CD4-positive, CD25-positive, alpha-beta regulatory T cell (primary cell): ENCODE data around the gene BANP. TPM values are rescaled to one million over a fixed set of nuclear protein-coding genes. Genes with fewer than 3 reads are reported as not detected.
"Not testable (repeated sequence)": the region's sequence is repeated elsewhere in the genome, so short reads cannot be mapped to it uniquely, and the experiment has no call there.

Experiments
- ATAC-seq, 2 donors: fragments of 150-1000 bp; cut with Tn5 transposase; one replicate each; pipeline ENCODE4 v1.10.0; 2021; ENCODE audit warnings: low read depth in 2 of 2, moderate number of reproducible peaks in 2 of 2, moderate library complexity in 1 of 2
- DNase-seq, 3 donors: peaks; one replicate each; pipeline versions ENCODE4 v3.0.0 to v3.0.0-alpha.2; 2012 to 2022; ENCODE audit warnings: mixed read lengths in 1 of 3
- H3K27ac ChIP-seq: one replicate; pipeline ENCODE4 v1.7.0; 2013; ENCODE audit warnings: mild to moderate bottlenecking, low read length; ENCODE audit not compliant: insufficient read depth, poor library complexity, severe bottlenecking
- H3K27me3 ChIP-seq: one replicate; pipeline ENCODE4 v1.7.0; 2013; ENCODE audit warnings: low read length; ENCODE audit not compliant: control insufficient read depth, insufficient read depth
- H3K36me3 ChIP-seq: one replicate; pipeline ENCODE4 v1.7.0; 2013; ENCODE audit warnings: mild to moderate bottlenecking, low read length, moderate library complexity; ENCODE audit not compliant: control insufficient read depth, insufficient read depth
- H3K4me1 ChIP-seq: 2 replicates; pipeline ENCODE4 v1.7.0; 2013; ENCODE audit warnings: mild to moderate bottlenecking, low read length; ENCODE audit not compliant: insufficient read depth, control insufficient read depth, poor library complexity, severe bottlenecking
- H3K4me3 ChIP-seq: one replicate; pipeline ENCODE4 v1.7.0; 2013; ENCODE audit warnings: low read depth, mild to moderate bottlenecking, low read length, moderate library complexity
- H3K9me3 ChIP-seq, 2 experiments: 1 replicate in 1 of 2; 2 replicates in 1 of 2; pipeline ENCODE4 v1.7.0; 2013; ENCODE audit warnings: low read length in 2 of 2, mild to moderate bottlenecking in 1 of 2, moderate library complexity in 1 of 2; ENCODE audit not compliant: control insufficient read depth in 2 of 2
- H3K27ac Mint-ChIP-seq, 3 donors: one replicate each; pipeline ENCODE4 v1.8.0; 2020 to 2022; ENCODE audit warnings: mild to moderate bottlenecking in 3 of 3, mixed read lengths in 3 of 3, moderate library complexity in 2 of 3
- H3K27me3 Mint-ChIP-seq: one replicate; pipeline ENCODE4 v1.8.0; 2022; ENCODE audit warnings: mild to moderate bottlenecking, mixed read lengths
- H3K36me3 Mint-ChIP-seq: one replicate; pipeline ENCODE4 v1.8.0; 2020; ENCODE audit warnings: mixed read lengths
- H3K4me1 Mint-ChIP-seq, 4 donors: one replicate each; pipeline ENCODE4 v1.8.0; 2020 to 2022; ENCODE audit warnings: mixed read lengths in 4 of 4, mild to moderate bottlenecking in 1 of 4
- H3K4me3 Mint-ChIP-seq, 4 donors: one replicate each; pipeline ENCODE4 v1.8.0; 2020 to 2022; ENCODE audit warnings: mild to moderate bottlenecking in 4 of 4, mixed read lengths in 4 of 4, moderate library complexity in 3 of 4
- H3K9me3 Mint-ChIP-seq, 7 donors: one replicate each; pipeline ENCODE4 v1.8.0; 2020 to 2022; ENCODE audit warnings: mixed read lengths in 7 of 7, mild to moderate bottlenecking in 3 of 7, moderate library complexity in 2 of 7
- polyA plus RNA-seq, 4 donors: library from polyadenylated mRNA; unstranded; fragments of 300-500 nt; fragmentation: Illumina TruSeq; gene quantifications; one replicate each; pipeline ENCODE4 v1.2.3, GENCODE V29; 2021
- total RNA-seq: library from RNA; stranded (reverse); gene quantifications from one replicate; pipeline ENCODE4 v1.2.3, GENCODE V29; 2022

The BANP gene
- total and polyA plus RNA-seq, 5 donors from 2014 or later = 20.4 to 114 (median 26.6) TPM

DNA sequence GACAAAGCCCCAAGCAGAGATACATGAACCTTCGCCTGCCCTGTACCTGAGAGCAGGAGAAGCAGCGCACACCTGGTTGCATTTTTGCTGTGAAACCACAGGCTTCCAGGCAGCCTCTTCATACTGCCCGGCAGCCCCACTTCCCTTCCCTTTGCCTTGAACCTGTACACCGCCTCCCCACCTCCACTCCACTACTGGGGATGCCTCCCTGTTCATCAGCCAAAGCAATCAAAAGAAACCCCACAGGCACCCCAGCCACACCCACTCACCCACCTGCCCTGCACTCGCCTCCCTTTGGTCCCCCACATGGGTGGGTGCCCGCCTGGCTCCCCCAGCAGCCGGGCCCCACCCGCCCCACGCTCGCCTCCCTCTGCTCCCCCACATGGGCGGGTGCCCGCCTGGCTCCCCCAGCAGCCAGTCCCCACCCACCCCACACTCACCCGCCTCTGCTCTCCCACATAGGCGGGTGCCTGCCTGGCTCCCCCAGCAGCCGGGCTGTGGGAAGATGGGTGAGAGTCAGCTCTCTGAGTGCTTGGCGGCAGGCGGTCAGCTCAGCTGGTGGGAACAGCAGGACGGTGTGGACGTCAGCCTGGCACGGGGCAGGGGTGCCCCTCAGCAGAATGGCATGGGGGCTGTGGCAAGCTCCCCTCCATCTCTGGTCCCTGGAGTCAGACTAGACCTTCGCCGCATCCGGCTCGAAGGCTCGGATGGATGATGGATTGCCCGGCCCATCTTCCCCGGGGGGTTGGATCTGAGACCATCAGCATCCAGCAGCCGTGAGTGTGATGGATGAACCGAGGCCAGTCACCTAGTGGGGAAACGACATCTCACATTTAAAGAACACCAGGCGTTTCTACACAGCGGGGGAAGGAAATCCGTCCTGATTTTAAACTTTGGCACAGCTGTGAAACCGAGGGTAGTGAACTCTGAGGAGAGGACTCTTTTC, 135.6 kb downstream of the BANP start:
- H3K27ac Mint-ChIP-seq = peak overlapping the region in 1 of 3 donors; percentile 38
- ATAC-seq = no peak
- no peak overlapping the region for H3K4me3 Mint-ChIP-seq

GRCh38 chr16:88087517-88087877, 136.3 kb downstream of the BANP start:
- ATAC-seq (no peak), DNase-seq (no peak)
- H3K4me1 Mint-ChIP-seq = no peaks in the 10 kb centered on the region
- H3K27me3 Mint-ChIP-seq = no peaks in the 10 kb centered on the region
- H3K36me3 ChIP-seq = no peaks in the 10 kb centered on the region
- no peaks in the 10 kb centered on the region for H3K9me3 ChIP-seq
- no peaks in the 10 kb centered on the region for H3K27me3 ChIP-seq
- H3K4me3 ChIP-seq = no peak overlapping the region
- H3K27ac ChIP-seq = no peak overlapping the region
- H3K4me3 Mint-ChIP-seq = no peak overlapping the region
- no peaks in the 10 kb centered on the region for H3K4me1 ChIP-seq
- no peaks in the 10 kb centered on the region for H3K36me3 Mint-ChIP-seq
- no peaks in the 10 kb centered on the region for H3K9me3 Mint-ChIP-seq
- no peak overlapping the region for H3K27ac Mint-ChIP-seq

More for the DNA sequence above, 135.6 kb downstream of the BANP start:
- Histone ChIP-seq H3K36me3 (no peaks in the 10 kb centered on the region), H3K4me1 (no peaks in the 10 kb centered on the region), H3K9me3 (no peaks in the 10 kb centered on the region), H3K4me3 (no peak overlapping the region), H3K27ac (no peak overlapping the region), H3K27me3 (no peaks in the 10 kb centered on the region)
- H3K36me3 Mint-ChIP-seq = no peaks in the 10 kb centered on the region
- H3K9me3 Mint-ChIP-seq = no peaks in the 10 kb centered on the region
- H3K4me1 Mint-ChIP-seq = no peaks in the 10 kb centered on the region
- no peaks in the 10 kb centered on the region for H3K27me3 Mint-ChIP-seq
- no peak for DNase-seq

DNA sequence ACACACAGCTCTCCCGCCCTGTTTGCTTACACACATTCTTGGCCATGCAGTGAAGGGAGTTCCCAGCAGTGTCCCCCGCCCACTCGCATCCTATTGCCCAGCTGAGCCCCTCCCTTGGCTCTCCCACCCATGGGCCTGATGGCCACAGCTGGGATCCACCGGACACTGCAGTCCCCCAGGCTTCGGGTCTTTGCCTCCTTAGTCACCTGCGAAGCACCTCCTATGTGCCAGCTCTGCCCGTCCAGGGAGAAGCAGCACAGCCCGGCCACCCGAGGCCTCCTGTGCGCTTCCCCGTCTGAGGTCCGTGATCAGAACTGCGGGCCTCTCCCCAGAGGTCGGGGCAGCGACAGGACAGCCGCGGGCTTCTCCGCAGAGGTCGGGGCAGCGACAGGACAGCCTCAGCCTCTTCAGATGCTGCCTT, 136.9 kb downstream of the BANP start:
- DNase-seq (no peak), ATAC-seq (no peak)
- Mint-ChIP-seq H3K27me3 (no peaks in the 10 kb centered on the region), H3K9me3 (no peaks in the 10 kb centered on the region), H3K36me3 (no peaks in the 10 kb centered on the region), H3K4me1 (no peaks in the 10 kb centered on the region), H3K4me3 (no peak overlapping the region), H3K27ac (no peak overlapping the region)
- Histone ChIP-seq H3K36me3 (no peaks in the 10 kb centered on the region), H3K4me1 (no peaks in the 10 kb centered on the region), H3K9me3 (no peaks in the 10 kb centered on the region), H3K27me3 (no peaks in the 10 kb centered on the region), H3K4me3 (no peak overlapping the region), H3K27ac (no peak overlapping the region)

DNA sequence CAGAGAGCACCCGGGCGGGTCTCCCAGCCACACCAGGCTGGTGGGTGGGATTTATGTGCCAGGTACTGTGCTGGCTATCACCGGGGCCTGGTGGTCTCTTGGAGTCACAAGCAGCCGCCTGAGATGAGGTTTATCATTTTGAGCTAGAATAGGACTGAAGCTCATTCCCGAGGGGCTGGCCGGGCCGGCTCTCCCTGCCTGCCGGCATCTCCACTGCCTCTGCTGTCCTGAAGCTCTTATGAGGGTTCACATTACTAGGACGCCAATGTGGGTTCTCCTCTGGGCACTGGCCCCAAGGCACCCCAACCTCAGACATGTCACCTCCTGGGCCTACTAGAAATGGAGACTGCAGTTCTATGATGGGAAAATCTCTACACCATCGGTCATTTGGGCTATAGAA, 137.4 kb downstream of the BANP start:
- H3K36me3 Mint-ChIP-seq, H3K27ac Mint-ChIP-seq, H3K4me1 ChIP-seq, H3K27me3 Mint-ChIP-seq, H3K27me3 ChIP-seq, H3K36me3 ChIP-seq, H3K9me3 ChIP-seq, H3K4me3 ChIP-seq, H3K9me3 Mint-ChIP-seq, H3K4me3 Mint-ChIP-seq, DNase-seq, H3K27ac ChIP-seq, H3K4me1 Mint-ChIP-seq, ATAC-seq: not testable (repeated sequence)

- not testable (repeated sequence) for H3K4me1 Mint-ChIP-seq, DNase-seq, H3K36me3 ChIP-seq, H3K9me3 ChIP-seq, H3K27me3 ChIP-seq, H3K4me3 ChIP-seq, H3K27me3 Mint-ChIP-seq, H3K27ac Mint-ChIP-seq, ATAC-seq, H3K4me3 Mint-ChIP-seq, H3K27ac ChIP-seq, H3K4me1 ChIP-seq, H3K9me3 Mint-ChIP-seq, H3K36me3 Mint-ChIP-seq
Observed at GRCh38 chr16:88089071-88089470, 137.8 kb downstream of the BANP start.

- H3K27me3 Mint-ChIP-seq, H3K9me3 Mint-ChIP-seq, ATAC-seq, H3K27ac Mint-ChIP-seq, H3K27ac ChIP-seq, H3K27me3 ChIP-seq, H3K4me1 Mint-ChIP-seq, H3K4me3 Mint-ChIP-seq, H3K4me1 ChIP-seq, H3K36me3 Mint-ChIP-seq, H3K36me3 ChIP-seq, H3K4me3 ChIP-seq, H3K9me3 ChIP-seq, DNase-seq: not testable (repeated sequence)
Observed at GRCh38 chr16:88089632-88090376, 138.6 kb downstream of the BANP start.

GRCh38 chr16:88090377-88091175, 139.3 kb downstream of the BANP start:
- H3K27me3 ChIP-seq, H3K4me3 ChIP-seq, H3K27ac ChIP-seq, H3K27me3 Mint-ChIP-seq, ATAC-seq, H3K36me3 ChIP-seq, DNase-seq, H3K4me1 Mint-ChIP-seq, H3K36me3 Mint-ChIP-seq, H3K4me3 Mint-ChIP-seq, H3K9me3 ChIP-seq, H3K27ac Mint-ChIP-seq, H3K4me1 ChIP-seq, H3K9me3 Mint-ChIP-seq: not testable (repeated sequence)
